Astrocyte (in vitro differentiated cells and primary cell): Measurements from ENCODE around the gene APOBEC3A.

Source experiments
- CTCF ChIP-seq: IDR thresholded peaks from 2 replicates; pipeline ENCODE4 v1.5.1; 2011; ENCODE audit warnings: low read depth, mild to moderate bottlenecking, inconsistent platforms, low read length, moderate library complexity; ENCODE audit not compliant: insufficient read depth
- EZH2 ChIP-seq: IDR thresholded peaks from 2 replicates; pipeline ENCODE4 v1.6.1; 2012; ENCODE audit warnings: mild to moderate bottlenecking, low read length, inconsistent platforms; ENCODE audit not compliant: insufficient read depth

GRCh38 chr22:38966942-38967341, 9.5 kb downstream of the APOBEC3A start:
- TF ChIP-seq CTCF = no peak
- TF ChIP-seq EZH2 = no peak
